Effector CD8-positive, alpha-beta T cell (primary cell): Measurements from ENCODE around the gene NOL4L.

ENCODE experiments used
- DNase-seq: peaks from one replicate; lab custom pipeline; 2025; lab: John Stamatoyannopoulos, UW
- total RNA-seq, 4 experiments: gene quantifications; one replicate each; lab custom pipeline; 2026; lab: John Stamatoyannopoulos, UW

Gene NOL4L
- total RNA-seq, result 31.7 to 69.5 (median 60.8) reads per million in 4 experiments

GRCh38 chr20:32585011-32585585, at the start of gene NOL4L:
Gene NOL4L (minus strand): TSS chr20:32585333. CDS start chr20:32584890, 443 bp downstream.
- no peak for DNase-seq

DNA sequence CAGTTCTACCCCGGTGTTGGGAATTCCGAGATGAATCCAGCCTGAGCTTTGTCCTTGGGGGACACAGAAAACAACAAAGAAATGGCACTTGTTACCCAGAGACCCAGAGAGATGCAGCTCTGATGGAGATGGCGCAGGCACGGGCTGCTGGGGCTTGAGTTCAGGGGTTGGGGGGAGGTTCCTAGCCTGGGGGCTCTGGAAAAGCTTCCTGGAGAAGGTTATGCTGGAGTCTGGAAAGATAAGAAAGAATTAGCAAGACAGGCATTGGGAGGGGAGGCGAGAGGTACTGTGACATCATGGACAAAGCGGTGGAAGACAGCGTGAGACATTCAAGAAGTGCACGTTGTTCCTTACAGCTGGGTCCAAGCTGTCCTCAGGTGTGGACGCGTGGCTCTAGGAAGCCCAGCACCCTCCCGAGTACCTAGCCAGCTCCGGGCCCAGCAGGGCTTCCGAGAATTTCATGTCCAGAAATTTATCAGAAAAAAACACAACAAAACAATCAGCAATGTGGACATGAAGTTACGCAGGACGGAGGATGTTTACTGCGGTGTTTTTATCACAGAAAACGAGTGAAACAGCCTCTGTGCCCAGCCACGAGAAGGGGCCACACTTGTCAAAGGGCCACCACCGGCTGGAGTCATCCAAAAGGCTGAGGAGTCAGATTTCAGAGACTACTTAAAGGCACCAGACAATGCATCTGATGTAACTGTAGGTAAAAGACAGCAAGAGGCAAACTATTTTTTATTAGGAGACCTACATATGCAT, 49.1 kb upstream of the NOL4L start:
- no peak for DNase-seq

- no peak for DNase-seq
These were observed 47.6 kb upstream of the NOL4L start for GRCh38 chr20:32632461-32633354.

DNA sequence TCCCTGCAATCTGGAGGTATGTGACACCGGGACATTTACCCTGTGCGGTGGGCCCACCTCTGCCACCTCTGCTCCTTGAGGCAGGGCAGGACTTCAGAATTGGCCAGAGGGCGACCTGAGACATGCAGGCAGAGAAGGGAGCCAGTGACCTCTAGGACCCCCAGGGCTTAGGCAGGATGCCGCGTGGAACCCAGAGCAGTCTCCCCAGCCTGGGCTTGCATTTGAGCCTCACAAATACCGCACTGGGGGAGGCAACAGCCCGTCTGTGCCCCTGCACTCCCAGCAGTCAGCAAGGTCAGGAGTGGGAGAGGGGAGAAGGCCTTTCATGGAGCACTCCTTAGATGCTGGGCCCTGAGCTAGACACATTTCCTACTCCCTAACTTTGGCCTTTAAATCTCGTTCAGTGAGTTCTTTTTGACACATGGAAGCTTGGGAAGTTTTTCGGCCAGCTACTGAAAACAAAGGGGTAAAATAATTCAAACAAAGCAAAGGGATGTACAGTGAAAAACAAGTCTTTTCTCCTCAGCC, 46.9 kb upstream of the NOL4L start:
- DNase-seq, result no peak

GRCh38 chr20:32629813-32630212, 44.7 kb upstream of the NOL4L start:
- no peak for DNase-seq

- no peak for DNase-seq
These were observed 43.9 kb upstream of the NOL4L start for GRCh38 chr20:32628960-32629530.

DNA sequence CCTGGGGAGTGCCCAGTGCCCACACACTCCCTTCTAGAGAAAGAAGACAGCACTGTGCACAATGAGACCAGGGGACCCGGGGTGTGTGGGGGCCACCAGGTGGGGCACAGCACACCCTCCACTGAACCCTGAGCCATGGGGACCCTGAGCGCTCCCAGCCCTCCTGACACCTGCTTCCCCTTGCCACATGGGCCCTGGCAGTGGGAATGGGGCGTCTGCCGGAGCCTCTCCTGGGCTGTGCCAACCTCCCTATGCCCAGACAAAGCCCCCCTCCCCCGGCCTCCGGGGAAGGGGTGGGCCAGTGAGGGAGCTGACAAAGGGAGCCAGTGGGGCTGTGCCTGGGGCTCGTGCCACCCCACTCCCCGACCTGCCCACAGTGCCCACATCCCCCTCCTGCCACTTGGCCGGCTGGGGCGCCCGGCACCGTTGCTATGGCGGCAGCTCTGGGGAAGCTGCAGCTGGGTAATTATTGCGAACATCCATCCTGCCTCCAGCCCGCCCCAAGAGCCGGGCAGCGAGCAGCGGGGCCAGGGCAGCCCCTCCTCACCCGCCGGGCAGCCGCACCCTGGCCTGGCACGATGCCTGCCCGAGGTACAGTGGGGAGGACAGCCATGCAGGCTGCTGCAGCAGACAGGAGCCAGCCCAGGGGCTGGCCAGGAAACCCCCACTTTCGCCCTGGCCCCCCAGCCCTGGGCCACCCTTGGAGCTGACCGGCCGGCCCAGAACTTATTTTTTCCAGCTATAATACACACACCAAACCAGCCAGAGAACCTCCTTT, 41.9 kb upstream of the NOL4L start:
- DNase-seq, result no peak

DNA sequence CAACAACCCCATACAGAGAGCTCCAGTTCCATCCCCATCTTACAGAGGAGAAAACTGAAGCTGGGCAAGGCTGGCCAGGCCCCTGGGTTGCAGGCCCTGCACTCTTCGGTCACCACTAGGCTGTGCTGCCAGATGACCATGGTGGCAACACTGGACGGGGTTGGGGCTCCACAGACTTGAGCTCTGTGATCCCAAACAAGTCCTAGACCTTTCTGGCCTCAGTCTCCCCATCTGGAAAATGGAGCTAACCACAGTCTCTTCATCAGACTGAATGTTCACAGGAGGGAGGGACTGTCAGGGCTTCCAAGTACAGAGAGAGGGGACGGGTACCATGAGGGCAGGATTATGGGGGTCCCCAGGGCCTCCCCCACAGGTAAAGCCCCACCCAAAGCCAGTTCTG, 41.3 kb upstream of the NOL4L start:
- DNase-seq, result no peak

GRCh38 chr20:32625996-32626395, 40.9 kb upstream of the NOL4L start:
- no peak for DNase-seq

- no peak for DNase-seq
These were observed 39.7 kb upstream of the NOL4L start for GRCh38 chr20:32624687-32625345.

- no peak for DNase-seq
These were observed 38.6 kb upstream of the NOL4L start for GRCh38 chr20:32623667-32624157.

DNA sequence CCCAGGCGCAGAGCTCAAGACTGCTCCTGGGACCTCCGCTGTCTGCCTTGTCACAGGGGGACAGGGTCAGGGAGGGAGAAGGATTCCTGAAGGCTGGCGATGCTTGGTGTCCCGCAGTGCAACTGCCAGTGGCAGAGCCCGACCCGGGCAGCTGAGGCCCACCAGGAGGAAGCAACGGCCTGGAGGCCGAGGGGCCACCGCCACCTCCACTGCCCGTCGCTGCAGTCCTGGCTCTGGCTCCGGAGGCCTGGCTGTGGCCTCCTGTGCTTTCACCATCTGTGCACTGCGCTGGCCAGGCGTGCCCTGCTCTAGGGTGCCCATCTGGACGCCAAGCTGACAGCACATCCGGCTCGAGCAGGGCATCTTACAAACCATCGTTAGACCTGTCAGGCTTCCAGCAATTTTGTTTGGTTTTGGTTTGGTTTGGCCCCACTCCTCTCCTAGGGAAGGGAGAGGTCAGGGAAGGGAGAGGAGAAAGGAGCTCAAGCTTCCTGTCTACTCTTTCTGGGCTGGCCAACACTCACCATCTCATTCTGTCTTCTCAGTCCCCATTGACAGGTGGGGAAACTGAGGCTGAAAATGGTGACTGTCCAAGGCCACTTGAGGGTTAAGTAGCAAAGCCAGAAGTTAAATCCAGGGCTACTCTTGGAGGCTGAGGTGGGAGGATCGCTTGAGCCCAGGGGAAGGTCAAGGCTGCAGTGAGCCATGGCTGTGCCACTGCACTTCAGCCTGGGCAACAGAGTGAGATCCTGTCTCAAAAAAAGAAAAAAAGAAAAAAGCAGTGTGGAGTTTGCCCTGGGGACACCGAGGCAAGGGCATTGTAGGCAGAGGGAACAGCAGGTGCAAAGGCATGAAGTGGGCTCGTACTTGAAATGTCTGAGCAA, 37.7 kb upstream of the NOL4L start:
- DNase-seq, result no peak

DNA sequence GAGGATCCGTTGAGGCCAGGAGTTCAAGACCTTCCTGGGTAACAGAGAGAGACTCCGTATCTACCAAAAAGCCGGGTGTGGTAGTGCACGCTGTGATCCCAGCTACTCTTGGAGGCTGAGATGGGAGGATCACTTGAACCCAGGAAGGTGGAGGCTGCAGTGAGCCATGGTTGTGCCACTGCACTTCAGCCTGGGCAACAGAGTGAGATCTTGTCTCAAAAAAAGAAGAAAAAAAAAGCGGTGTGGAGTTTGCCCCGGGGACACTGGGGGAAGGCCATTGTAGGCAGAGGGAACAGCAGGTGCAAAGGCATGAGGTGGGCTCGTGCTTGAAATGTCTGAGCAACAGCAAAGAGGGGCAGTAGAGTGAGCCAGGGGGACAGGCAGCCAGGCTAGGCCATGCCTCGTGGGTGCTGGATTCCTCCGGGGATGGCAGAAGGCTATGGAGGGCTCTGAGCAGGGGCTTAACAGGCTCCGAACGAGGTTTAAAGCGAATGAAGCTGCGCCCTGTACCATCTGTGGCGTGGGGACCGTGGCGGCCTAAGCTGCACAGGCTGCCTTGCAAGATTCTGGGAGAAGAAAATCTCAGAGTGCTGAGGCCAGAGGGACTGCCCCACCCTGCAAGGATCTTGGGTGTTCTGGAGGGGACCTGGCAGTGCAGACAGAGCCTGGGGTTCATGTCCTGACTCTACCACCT, 36.9 kb upstream of the NOL4L start:
- no peak for DNase-seq

GRCh38 chr20:32621071-32621890, 36.1 kb upstream of the NOL4L start:
- no peak for DNase-seq

GRCh38 chr20:32619586-32619985, 34.5 kb upstream of the NOL4L start:
- no peak for DNase-seq

DNA sequence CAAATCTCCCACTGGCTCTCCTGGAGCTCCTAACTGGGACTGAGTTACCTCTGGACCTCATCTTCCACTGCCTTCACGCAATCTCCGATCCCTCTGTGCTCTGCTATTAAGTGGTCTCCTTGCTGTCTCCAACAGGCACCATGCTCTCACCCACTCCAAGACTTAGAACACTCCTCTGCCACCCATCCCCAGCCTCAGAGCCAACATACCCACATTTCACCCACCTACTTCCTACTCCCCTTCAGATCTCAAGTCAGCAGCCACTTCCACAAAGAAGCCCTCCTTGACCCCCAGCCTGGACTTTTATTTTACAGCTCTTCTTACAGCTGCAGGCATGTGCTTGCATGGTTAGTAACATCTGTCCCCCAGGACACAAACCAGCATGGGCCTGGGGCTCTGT, 29.6 kb upstream of the NOL4L start:
- no peak for DNase-seq

DNA sequence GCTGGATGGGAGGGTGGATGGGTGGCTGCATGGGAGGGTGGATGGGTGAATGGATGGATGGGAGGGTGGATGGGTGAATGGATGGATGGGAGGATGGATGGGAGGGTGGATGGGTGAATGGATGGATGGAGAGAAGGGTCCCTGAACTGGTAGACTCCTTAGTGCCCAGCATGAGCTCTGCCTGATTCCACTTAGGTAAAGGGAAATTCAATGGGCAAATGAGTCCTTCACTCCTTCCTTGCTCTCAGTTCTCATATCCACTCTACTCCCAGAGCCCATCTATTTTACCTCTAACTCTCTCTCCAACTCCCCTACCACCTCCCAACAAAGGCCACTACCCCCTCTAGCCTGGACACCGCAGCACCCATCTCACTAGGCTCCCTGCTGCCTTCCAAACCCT, 29.2 kb upstream of the NOL4L start:
- no peak for DNase-seq
